ENCODE results near the gene MAST4.

MAST4 gene

GRCh38 chr5:67003685-67003934, 407.4 kb downstream of the MAST4 start:
- no peak for DNase-seq (ENCODE audit: low read depth, low spot score)
- peak overlapping the region; percentile 100 for H3K27ac ChIP-seq

- peak; percentile 92 for DNase-seq (ENCODE audit: low read depth, low spot score)
- peak overlapping the region; percentile 100 for H3K27ac ChIP-seq
Measured at GRCh38 chr5:67003935-67004729, 407.9 kb downstream of the MAST4 start.

- H3K27ac ChIP-seq, result peak overlapping the region; percentile 100
- DNase-seq (ENCODE audit: low read depth, low spot score), result no peak
Measured at GRCh38 chr5:67004730-67005350, 408.6 kb downstream of the MAST4 start.

- H3K27ac ChIP-seq, result peak overlapping the region; percentile 100
- no peak for DNase-seq (ENCODE audit: low read depth, low spot score)
Measured at GRCh38 chr5:67005737-67006499, 409.7 kb downstream of the MAST4 start.

GRCh38 chr5:67006500-67006848, 410.3 kb downstream of the MAST4 start:
- no peak for DNase-seq (ENCODE audit: low read depth, low spot score)
- peak overlapping the region; percentile 100 for H3K27ac ChIP-seq

GRCh38 chr5:67009028-67009427, 412.8 kb downstream of the MAST4 start:
- peak; percentile 41 for DNase-seq (ENCODE audit: low read depth, low spot score)
- H3K27ac ChIP-seq, result peak overlapping the region; percentile 100

- DNase-seq (ENCODE audit: low read depth, low spot score), result peak; percentile 98
- H3K27ac ChIP-seq, result peak overlapping the region; percentile 100
Measured at GRCh38 chr5:67010684-67011409, 414.7 kb downstream of the MAST4 start.

GRCh38 chr5:67011422-67011821, 415.2 kb downstream of the MAST4 start:
- DNase-seq (ENCODE audit: low read depth, low spot score), result no peak
- H3K27ac ChIP-seq, result peak overlapping the region; percentile 100

- DNase-seq (ENCODE audit: low read depth, low spot score), result peak; percentile 91
- peak overlapping the region; percentile 100 for H3K27ac ChIP-seq
Measured at GRCh38 chr5:67012171-67012570, 416.0 kb downstream of the MAST4 start.

- DNase-seq (ENCODE audit: low read depth, low spot score), result no peak
- peak overlapping the region; percentile 100 for H3K27ac ChIP-seq
Measured at GRCh38 chr5:67013719-67014118, 417.5 kb downstream of the MAST4 start.

- DNase-seq (ENCODE audit: low read depth, low spot score), result no peak
Measured at GRCh38 chr5:67014191-67014590, 418.0 kb downstream of the MAST4 start.

GRCh38 chr5:67014957-67015400, 418.8 kb downstream of the MAST4 start:
- DNase-seq (ENCODE audit: low read depth, low spot score), result no peak
- H3K27ac ChIP-seq, result peak overlapping the region; percentile 100

More at GRCh38 chr5:67014191-67014590, 418.0 kb downstream of the MAST4 start:
- peak overlapping the region; percentile 100 for H3K27ac ChIP-seq

- DNase-seq (ENCODE audit: low read depth, low spot score), result peak; percentile 58
Measured at GRCh38 chr5:67015541-67016191, 419.5 kb downstream of the MAST4 start.

GRCh38 chr5:67019065-67019845, 423.1 kb downstream of the MAST4 start:
- H3K27ac ChIP-seq, result peak overlapping the region; percentile 100
- no peak for DNase-seq (ENCODE audit: low read depth, low spot score)

More at GRCh38 chr5:67015541-67016191, 419.5 kb downstream of the MAST4 start:
- H3K27ac ChIP-seq, result peak overlapping the region; percentile 100

GRCh38 chr5:67020096-67020615, 424.0 kb downstream of the MAST4 start:
- DNase-seq (ENCODE audit: low read depth, low spot score), result no peak
- H3K27ac ChIP-seq, result peak overlapping the region; percentile 100

GRCh38 chr5:67021031-67021430, 424.8 kb downstream of the MAST4 start:
- H3K27ac ChIP-seq, result peak overlapping the region; percentile 100
- DNase-seq (ENCODE audit: low read depth, low spot score), result peak; percentile 87

GRCh38 chr5:67021521-67021920, 425.3 kb downstream of the MAST4 start:
- no peak for DNase-seq (ENCODE audit: low read depth, low spot score)
- H3K27ac ChIP-seq, result peak overlapping the region; percentile 100

- H3K27ac ChIP-seq, result peak overlapping the region; percentile 100
- no peak for DNase-seq (ENCODE audit: low read depth, low spot score)
Measured at GRCh38 chr5:67021962-67022361, 425.8 kb downstream of the MAST4 start.

GRCh38 chr5:67025457-67025856, 429.3 kb downstream of the MAST4 start:
- no peak for DNase-seq (ENCODE audit: low read depth, low spot score)
- H3K27ac ChIP-seq, result no peak overlapping the region
